B cell (primary cell): Measurements from ENCODE around the gene PGP. TPM values are rescaled to one million over a fixed set of nuclear protein-coding genes. Genes with fewer than 3 reads are reported as not detected.

Experiments
- ATAC-seq: fragments of 200-7000 bp; cut with Tn5 transposase; one replicate; pipeline ENCODE4 v1.10.0; 2021; ENCODE audit warnings: low read depth, mild to moderate bottlenecking, moderate number of reproducible peaks, moderate library complexity
- CTCF ChIA-PET: fragments of 350-600 bp; sonication (Branson Sonifier 250); formaldehyde crosslinking; loops from one replicate; lab custom pipeline; 2021; ENCODE audit warnings: antibody characterized with exemption, inconsistent platforms; lab: Charles Lee
- POLR2A ChIA-PET: fragments of 350-600 bp; sonication (Branson Sonifier 250); formaldehyde crosslinking; loops from one replicate; lab custom pipeline; 2021; ENCODE audit warnings: antibody characterized with exemption; lab: Charles Lee
- DNase-seq: peaks from one replicate; pipeline ENCODE4 v3.0.0; 2013
- H2AFZ ChIP-seq: 2 replicates; pipeline ENCODE4 v1.6.1; 2012; ENCODE audit warnings: mild to moderate bottlenecking, low read depth, low read length; ENCODE audit not compliant: insufficient read depth, poor library complexity, severe bottlenecking
- H3K27ac ChIP-seq, 2 donors: 1 replicate in 1 of 2; 2 replicates in 1 of 2; pipeline ENCODE4 v1.5.1; 2012 to 2013; ENCODE audit warnings: low read length in 2 of 2, mild to moderate bottlenecking in 2 of 2, moderate library complexity in 1 of 2
- H3K27me3 ChIP-seq, 4 experiments: fragments of 200-600 bp in 1 of 4; sonication (generic) in 1 of 4; replicated peaks in 1 of 4; 1 replicate in 2 of 4; 2 replicates in 2 of 4; pipeline versions ENCODE4 v1.6.1 to v1.7.0; 2013 to 2016; ENCODE audit warnings: low read length in 3 of 4, mild to moderate bottlenecking in 2 of 4, mixed read lengths in 1 of 4, moderate library complexity in 1 of 4; ENCODE audit not compliant: insufficient read depth in 4 of 4, control insufficient read depth in 3 of 4; ENCODE audit errors: control extremely low read depth in 1 of 4
- H3K36me3 ChIP-seq, 2 experiments: replicated peaks in 1 of 2; 1 replicate in 1 of 2; 2 replicates in 1 of 2; pipeline versions ENCODE4 v1.6.1 to v1.7.1; 2013; ENCODE audit warnings: low read length in 1 of 2; ENCODE audit not compliant: insufficient read depth in 2 of 2, control insufficient read depth in 1 of 2; ENCODE audit errors: control extremely low read depth in 1 of 2, extremely low read depth in 1 of 2
- H3K4me1 ChIP-seq, 2 donors: fragments of 200-600 bp in 1 of 2; sonication (generic) in 1 of 2; 1 replicate in 1 of 2; 2 replicates in 1 of 2; pipeline versions ENCODE4 v1.5.1 to v1.6.1; 2013 to 2017; ENCODE audit warnings: low read length in 2 of 2; ENCODE audit not compliant: control insufficient read depth in 2 of 2, insufficient read depth in 2 of 2
- H3K4me2 ChIP-seq: replicated peaks from 2 replicates; pipeline ENCODE3; 2012; ENCODE audit warnings: mild to moderate bottlenecking, low read depth, low read length; ENCODE audit not compliant: poor library complexity, severe bottlenecking
- H3K4me3 ChIP-seq, 5 experiments: fragments of 200-600 bp in 1 of 5; sonication (generic) in 1 of 5; 1 replicate in 3 of 5; 2 replicates in 2 of 5; pipeline versions ENCODE4 v1.5.1 to v1.7.0; 2011 to 2016; ENCODE audit warnings: low read length in 4 of 5, mild to moderate bottlenecking in 4 of 5, low read depth in 2 of 5, control low read depth in 1 of 5, moderate library complexity in 1 of 5; ENCODE audit not compliant: insufficient read depth in 1 of 5; ENCODE audit errors: control extremely low read depth in 1 of 5, extremely low read depth in 1 of 5
- H3K79me2 ChIP-seq: fragments of 200-600 bp; sonication (generic); one replicate; pipeline ENCODE4 v1.6.0; 2016; ENCODE audit warnings: low read length; ENCODE audit not compliant: control insufficient read depth, insufficient read depth
- H3K9ac ChIP-seq: fragments of 200-600 bp; sonication (generic); 2 replicates; pipeline ENCODE4 v1.6.1; 2017; ENCODE audit warnings: mild to moderate bottlenecking, low read length, moderate library complexity
- H3K9me3 ChIP-seq, 3 donors: one replicate each; pipeline versions ENCODE4 v1.6.1 to v1.7.1; 2013; ENCODE audit warnings: low read length in 2 of 3; ENCODE audit not compliant: control insufficient read depth in 2 of 3, insufficient read depth in 1 of 3; ENCODE audit errors: control extremely low read depth in 1 of 3
- H4K20me1 ChIP-seq: 2 replicates; pipeline ENCODE4 v1.6.0; 2012; ENCODE audit warnings: mild to moderate bottlenecking, low read length; ENCODE audit not compliant: insufficient read depth, control insufficient read depth, poor library complexity, severe bottlenecking
- H3K27ac Mint-ChIP-seq: one replicate; pipeline ENCODE4 v1.8.0; 2021; ENCODE audit warnings: mixed read lengths
- H3K27me3 Mint-ChIP-seq: one replicate; pipeline ENCODE4 v1.8.0; 2021; ENCODE audit warnings: mixed read lengths
- H3K4me1 Mint-ChIP-seq: one replicate; pipeline ENCODE4 v1.8.0; 2021; ENCODE audit warnings: mixed read lengths
- H3K4me3 Mint-ChIP-seq: one replicate; pipeline ENCODE4 v1.8.0; 2021; ENCODE audit warnings: mixed read lengths
- H3K9me3 Mint-ChIP-seq: one replicate; pipeline ENCODE4 v1.8.0; 2022; ENCODE audit warnings: mixed read lengths; ENCODE audit not compliant: insufficient read depth
- EZH2 ChIP-seq: IDR thresholded peaks from 2 replicates; pipeline ENCODE4 v1.6.1; 2012; ENCODE audit warnings: borderline replicate concordance, low read depth, mild to moderate bottlenecking, moderate library complexity, low read length; ENCODE audit not compliant: insufficient read depth, poor library complexity, severe bottlenecking
- WGBS: methylation state at CpG from one replicate; pipeline ENCODE4 v1.1.5; 2013; ENCODE audit warnings: missing lambda C conversion rate; ENCODE audit not compliant: insufficient coverage; 5-methylcytosine and 5-hydroxymethylcytosine counted together
- intact Hi-C: fragments of 100-400 bp; cut with micrococcal nuclease; formaldehyde crosslinking; loops from one replicate; pipeline ENCODE4 v1.10.0; 2022
- polyA plus RNA-seq: library from polyadenylated mRNA; depleted of rRNA; stranded (reverse); fragments of >200 nt; gene quantifications from 2 replicates; pipeline ENCODE4 v1.2.3, GENCODE V29; 2012
- total RNA-seq, 2 donors: library from RNA; stranded (reverse); fragments of 120-200 nt in 1 of 2; gene quantifications; 1 replicate in 1 of 2; 2 replicates in 1 of 2; pipeline versions ENCODE4 v1.2.3 to v1.2.4, GENCODE V29; 2013 to 2022
- TF ChIP-seq, protein P1 (sequence below): fragments of 200-600 bp; IDR thresholded peaks from one replicate; pipeline ENCODE4 v1.8.0; 2022; ENCODE audit warnings: antibody characterized with exemption, mild to moderate bottlenecking

Gene PGP
- total and polyA plus RNA-seq, 2 donors (not counting 1 experiment from before 2014, with no cell fraction given), result 15.4 to 16.5 TPM

- Histone ChIP-seq H3K79me2 (no peaks in the 10 kb centered on the region), H3K9ac (no peak within 1 kb of the TSS), H3K4me3 (no peak within 1 kb of the TSS), H3K36me3 (peaks cover 0 to 37% of the 10 kb centered on the region in 2 experiments), H3K27me3 (peaks cover 0 to 27% (median 11%) of the 10 kb centered on the region in 4 experiments), H3K27ac (no peak within 1 kb of the TSS), H3K4me1 (peaks cover 12 to 15% of the 10 kb centered on the region in 2 donors), H2AFZ (no peak within 1 kb of the TSS), H4K20me1 (peaks cover 14% of the 10 kb centered on the region), H3K9me3 (peaks cover 0 to 5% (median 0%) of the 10 kb centered on the region in 3 donors), H3K4me2 (peak within 1 kb of the TSS; percentile 37)
- H3K27me3 Mint-ChIP-seq, result peaks cover 3% of the 10 kb centered on the region
- H3K9me3 Mint-ChIP-seq, result no peaks in the 10 kb centered on the region
- WGBS, result 24% methylated on average over 64 of the region's 64 CpGs
- H3K27ac Mint-ChIP-seq, result no peak within 1 kb of the TSS
- TF ChIP-seq, protein P1, sequence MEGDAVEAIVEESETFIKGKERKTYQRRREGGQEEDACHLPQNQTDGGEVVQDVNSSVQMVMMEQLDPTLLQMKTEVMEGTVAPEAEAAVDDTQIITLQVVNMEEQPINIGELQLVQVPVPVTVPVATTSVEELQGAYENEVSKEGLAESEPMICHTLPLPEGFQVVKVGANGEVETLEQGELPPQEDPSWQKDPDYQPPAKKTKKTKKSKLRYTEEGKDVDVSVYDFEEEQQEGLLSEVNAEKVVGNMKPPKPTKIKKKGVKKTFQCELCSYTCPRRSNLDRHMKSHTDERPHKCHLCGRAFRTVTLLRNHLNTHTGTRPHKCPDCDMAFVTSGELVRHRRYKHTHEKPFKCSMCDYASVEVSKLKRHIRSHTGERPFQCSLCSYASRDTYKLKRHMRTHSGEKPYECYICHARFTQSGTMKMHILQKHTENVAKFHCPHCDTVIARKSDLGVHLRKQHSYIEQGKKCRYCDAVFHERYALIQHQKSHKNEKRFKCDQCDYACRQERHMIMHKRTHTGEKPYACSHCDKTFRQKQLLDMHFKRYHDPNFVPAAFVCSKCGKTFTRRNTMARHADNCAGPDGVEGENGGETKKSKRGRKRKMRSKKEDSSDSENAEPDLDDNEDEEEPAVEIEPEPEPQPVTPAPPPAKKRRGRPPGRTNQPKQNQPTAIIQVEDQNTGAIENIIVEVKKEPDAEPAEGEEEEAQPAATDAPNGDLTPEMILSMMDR, result no peak
- TF ChIP-seq EZH2, result no peak
- intact Hi-C loops, result no loop called here
- ChIA-PET CTCF (no interaction called here), POLR2A (interaction anchor here (0.6 to 1.4 kb wide), 2 partner anchors 15 to 18 kb away, joined by 4 to 6 read pairs; partner anchors contain the start of gene ECI1)
- no peak for DNase-seq
- no peak within 1 kb of the TSS for H3K4me3 Mint-ChIP-seq
- peaks cover 1% of the 10 kb centered on the region for H3K4me1 Mint-ChIP-seq
- no peak for ATAC-seq
These were observed 21.9 kb upstream of the PGP start, which contains the start of gene DNASE1L2 for GRCh38 chr16:2236337-2237101. Gene DNASE1L2, plus strand, starts transcription at chr16:2236444. Its CDS starts 373 bp downstream, at chr16:2236817.
